ENCODE measurements around the gene GABRA4.

DNA sequence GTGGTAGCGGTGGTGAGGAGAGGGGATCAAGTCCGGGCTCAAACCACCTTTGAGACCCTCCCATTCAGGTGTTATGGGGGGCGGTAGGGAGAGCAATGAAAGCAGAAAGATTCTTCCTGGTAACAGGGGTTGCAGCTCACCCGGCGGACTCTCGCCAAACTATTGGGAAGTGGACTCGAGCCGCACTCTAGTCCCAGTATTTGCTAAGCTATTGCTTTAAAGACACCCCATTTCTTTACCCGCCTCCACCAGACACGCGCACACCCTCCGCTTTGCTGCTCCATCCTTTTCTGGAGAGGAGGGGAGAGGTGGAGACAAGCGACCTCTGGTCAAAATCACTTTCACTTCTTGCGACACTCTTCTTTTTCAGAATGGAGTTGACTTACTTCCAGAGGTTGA, 625 bp upstream of the GABRA4 start:
- TF ChIP-seq POLR2A (IDR thresholded peaks at IDR 0.05) (no peak), CTCF (IDR thresholded peaks at IDR 0.05) (no peak), POLR2AphosphoS5 (IDR thresholded peaks at IDR 0.05) (no peak)
